ENCODE data around the gene MLLT1. TPM values are rescaled to one million over a fixed set of nuclear protein-coding genes. Genes with fewer than 3 reads are reported as not detected.
"Not testable (repeated sequence)": the region's sequence is repeated elsewhere in the genome, so short reads cannot be mapped to it uniquely, and the experiment has no call there.

MLLT1 gene
- total and polyA plus RNA-seq, 8 donors = 19.6 to 37.5 (median 25.4) TPM

DNA sequence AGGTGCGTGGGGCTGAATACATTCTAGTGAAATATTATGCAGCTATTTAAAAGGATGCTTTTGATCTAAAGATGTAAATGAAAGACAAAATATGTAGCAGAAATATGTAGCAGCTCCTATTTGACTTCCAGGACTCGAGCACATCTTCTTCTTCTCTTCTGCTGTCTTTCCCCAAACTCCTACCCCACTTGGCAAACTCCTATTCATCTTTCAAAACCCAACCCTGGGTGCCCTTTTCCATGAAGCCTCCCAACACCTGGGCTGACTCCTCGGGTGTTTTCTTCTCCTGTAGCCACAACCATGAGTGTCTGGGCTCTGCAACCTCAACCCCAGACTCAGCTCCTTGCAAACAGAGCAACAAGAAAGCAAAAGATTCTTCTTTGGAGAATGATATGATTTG lies 42.5 kb upstream of the MLLT1 start:
- Histone ChIP-seq H3K4me1 (no peaks in the 10 kb centered on the region), H3K9me3 (no peaks in the 10 kb centered on the region), H3K27me3 (no peaks in the 10 kb centered on the region), H3K36me3 (no peaks in the 10 kb centered on the region), H3K4me3 (no peak overlapping the region), H3K27ac (no peak overlapping the region)
- TF ChIP-seq, protein P1, sequence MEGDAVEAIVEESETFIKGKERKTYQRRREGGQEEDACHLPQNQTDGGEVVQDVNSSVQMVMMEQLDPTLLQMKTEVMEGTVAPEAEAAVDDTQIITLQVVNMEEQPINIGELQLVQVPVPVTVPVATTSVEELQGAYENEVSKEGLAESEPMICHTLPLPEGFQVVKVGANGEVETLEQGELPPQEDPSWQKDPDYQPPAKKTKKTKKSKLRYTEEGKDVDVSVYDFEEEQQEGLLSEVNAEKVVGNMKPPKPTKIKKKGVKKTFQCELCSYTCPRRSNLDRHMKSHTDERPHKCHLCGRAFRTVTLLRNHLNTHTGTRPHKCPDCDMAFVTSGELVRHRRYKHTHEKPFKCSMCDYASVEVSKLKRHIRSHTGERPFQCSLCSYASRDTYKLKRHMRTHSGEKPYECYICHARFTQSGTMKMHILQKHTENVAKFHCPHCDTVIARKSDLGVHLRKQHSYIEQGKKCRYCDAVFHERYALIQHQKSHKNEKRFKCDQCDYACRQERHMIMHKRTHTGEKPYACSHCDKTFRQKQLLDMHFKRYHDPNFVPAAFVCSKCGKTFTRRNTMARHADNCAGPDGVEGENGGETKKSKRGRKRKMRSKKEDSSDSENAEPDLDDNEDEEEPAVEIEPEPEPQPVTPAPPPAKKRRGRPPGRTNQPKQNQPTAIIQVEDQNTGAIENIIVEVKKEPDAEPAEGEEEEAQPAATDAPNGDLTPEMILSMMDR (IDR thresholded peaks at IDR 0.05) = no peak
- intact Hi-C loops (cut with DNase I) = no loop called here
- DNase-seq (no peak), ATAC-seq (no peak), FAIRE-seq (no peak)
- WGBS, 2 donors = 31 to 34% methylated on average over 3 of the region's 3 CpGs

DNA sequence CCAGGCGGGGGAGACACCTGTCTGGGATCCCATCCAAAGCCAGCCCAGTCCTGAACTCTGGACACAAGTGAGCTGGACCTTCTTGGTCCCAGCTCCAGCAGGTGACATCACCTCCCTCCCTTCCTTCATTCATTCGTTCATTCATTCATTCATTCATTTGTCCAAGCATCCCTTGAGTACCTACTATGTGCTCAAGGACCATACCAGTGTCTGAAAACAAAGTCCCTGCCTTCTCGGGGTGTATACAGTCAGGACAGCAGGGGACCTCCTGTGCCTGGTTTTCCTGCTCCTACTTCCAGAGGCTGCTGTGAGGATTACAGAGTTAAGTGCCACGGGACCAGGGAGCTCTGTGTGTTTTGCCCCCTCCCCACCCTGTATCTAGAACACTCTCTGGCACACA lies 39.6 kb upstream of the MLLT1 start:
- ATAC-seq (no peak), DNase-seq (no peak), FAIRE-seq (no peak)
- Histone ChIP-seq H3K4me3 (no peak overlapping the region), H3K27ac (no peak overlapping the region), H3K9me3 (no peaks in the 10 kb centered on the region), H3K4me1 (no peaks in the 10 kb centered on the region), H3K36me3 (no peaks in the 10 kb centered on the region), H3K27me3 (no peaks in the 10 kb centered on the region)
- TF ChIP-seq, protein P1 (IDR thresholded peaks at IDR 0.05) = no peak
- intact Hi-C loops (cut with DNase I) = no loop called here
- WGBS, 2 donors = 25 to 30% methylated on average over 4 of the region's 4 CpGs

DNA sequence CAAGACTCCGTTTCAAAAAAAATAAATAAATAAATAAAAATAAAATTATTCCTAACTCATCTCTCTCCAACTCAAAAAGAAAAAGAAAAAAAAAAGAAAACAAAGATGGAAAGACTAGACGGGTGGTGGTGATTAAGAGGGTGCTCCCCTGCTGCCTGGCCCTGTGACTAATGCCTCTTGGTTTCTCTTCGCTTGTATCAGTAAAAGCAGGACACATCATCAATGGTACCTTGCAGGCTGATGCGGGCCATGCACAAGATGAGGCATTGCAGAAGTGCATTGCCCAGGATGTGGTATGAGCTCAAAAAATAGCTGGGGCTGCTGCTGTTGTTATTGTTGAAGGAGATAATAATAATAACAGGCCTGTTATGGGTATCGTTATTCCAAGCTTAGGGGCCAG lies 39.0 kb upstream of the MLLT1 start:
- FAIRE-seq = no peak
- Histone ChIP-seq H3K27ac (no peak overlapping the region), H3K4me1 (no peaks in the 10 kb centered on the region), H3K4me3 (no peak overlapping the region), H3K36me3 (no peaks in the 10 kb centered on the region), H3K9me3 (no peaks in the 10 kb centered on the region), H3K27me3 (no peaks in the 10 kb centered on the region)
- WGBS, 2 donors = 59 to 64% methylated on average over 5 of the region's 5 CpGs
- intact Hi-C loops (cut with DNase I) = no loop called here
- no peak for ATAC-seq
- TF ChIP-seq, protein P1 (IDR thresholded peaks at IDR 0.05) = no peak
- no peak for DNase-seq

DNA sequence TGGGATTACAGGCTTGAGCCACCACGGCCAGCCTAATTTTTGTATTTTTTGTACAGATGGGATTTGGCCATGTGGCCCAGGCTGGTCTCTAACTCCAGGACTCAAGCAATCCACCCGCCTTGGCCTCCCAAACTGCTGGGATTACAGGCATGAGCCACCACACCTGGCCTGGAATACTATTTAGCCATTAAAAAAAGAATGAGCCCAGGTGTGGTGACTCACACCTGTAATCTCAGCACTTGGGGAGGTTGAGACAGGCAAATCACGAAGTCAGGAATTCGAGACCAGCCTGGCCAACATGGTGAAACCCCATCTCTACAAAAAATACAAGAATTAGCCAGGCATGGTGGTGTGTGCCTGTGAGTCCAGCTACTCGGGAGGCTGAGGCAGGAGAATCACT lies 35.9 kb upstream of the MLLT1 start:
- intact Hi-C loops (cut with DNase I); H3K9me3 ChIP-seq; H3K4me3 ChIP-seq; H3K27ac ChIP-seq; H3K4me1 ChIP-seq; FAIRE-seq; H3K27me3 ChIP-seq; DNase-seq; ATAC-seq; H3K36me3 ChIP-seq: not testable (repeated sequence)
- 68 to 81% methylated on average over 5 of the region's 5 CpGs for WGBS, 2 donors

DNA sequence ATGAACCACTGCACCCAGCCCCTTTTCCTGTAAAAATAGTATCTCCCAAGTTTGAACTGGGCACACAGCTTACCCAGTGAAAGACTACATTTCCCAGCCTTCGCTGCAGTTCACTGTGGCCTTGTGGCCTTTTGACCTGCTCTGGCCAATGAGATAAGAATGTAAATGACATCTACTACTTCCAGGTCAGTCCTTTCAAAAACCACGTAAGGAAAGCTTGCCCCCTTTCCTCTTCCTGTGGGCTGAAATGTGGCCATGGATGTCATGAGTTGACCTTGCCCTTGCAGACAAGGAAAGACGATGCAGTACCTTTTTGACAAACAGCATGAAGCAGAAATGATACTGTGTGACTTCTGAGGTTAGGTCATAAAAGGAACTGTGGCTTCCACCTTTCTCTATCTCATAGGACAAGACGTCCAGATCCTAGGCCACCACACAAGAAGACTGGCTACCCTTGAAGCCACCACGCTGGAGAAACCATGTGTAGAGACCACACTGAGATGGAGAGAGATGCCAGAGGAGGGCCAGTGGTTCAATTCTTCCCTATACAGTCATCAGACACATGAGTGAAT lies 33.7 kb upstream of the MLLT1 start:
- WGBS, 2 donors = 58 to 60% methylated on average over 5 of the region's 5 CpGs
- Histone ChIP-seq H3K36me3 (no peaks in the 10 kb centered on the region), H3K27ac (no peak overlapping the region), H3K9me3 (no peaks in the 10 kb centered on the region), H3K27me3 (no peaks in the 10 kb centered on the region), H3K4me3 (no peak overlapping the region), H3K4me1 (no peaks in the 10 kb centered on the region)
- ATAC-seq (no peak), DNase-seq (no peak), FAIRE-seq (no peak)
- TF ChIP-seq, protein P1 (IDR thresholded peaks at IDR 0.05) = no peak
- intact Hi-C loops (cut with DNase I) = no loop called here
